22Rv1 (cell line): ENCODE data around the gene CCDC190.

Experiments used
- CTCF ChIP-seq: fragments of 450-650 bp; IDR thresholded peaks from 2 replicates; pipeline ENCODE4 v1.5.1; 2017; ENCODE audit warnings: mild to moderate bottlenecking
- ZFX ChIP-seq: fragments of 450-650 bp; IDR thresholded peaks from 2 replicates; pipeline ENCODE4 v1.6.1; 2017; ENCODE audit warnings: antibody characterized with exemption, borderline replicate concordance

GRCh38 chr1:162899422-162900146 is 38.6 kb upstream of the CCDC190 start:
- TF ChIP-seq CTCF (no peak), ZFX (no peak)
